ENCODE data around the gene DERA. TPM values are rescaled to one million over a fixed set of nuclear protein-coding genes. Genes with fewer than 3 reads are reported as not detected.

Gene DERA
- total RNA-seq, 1 donor from 2014 or later: 91.2 TPM

DNA sequence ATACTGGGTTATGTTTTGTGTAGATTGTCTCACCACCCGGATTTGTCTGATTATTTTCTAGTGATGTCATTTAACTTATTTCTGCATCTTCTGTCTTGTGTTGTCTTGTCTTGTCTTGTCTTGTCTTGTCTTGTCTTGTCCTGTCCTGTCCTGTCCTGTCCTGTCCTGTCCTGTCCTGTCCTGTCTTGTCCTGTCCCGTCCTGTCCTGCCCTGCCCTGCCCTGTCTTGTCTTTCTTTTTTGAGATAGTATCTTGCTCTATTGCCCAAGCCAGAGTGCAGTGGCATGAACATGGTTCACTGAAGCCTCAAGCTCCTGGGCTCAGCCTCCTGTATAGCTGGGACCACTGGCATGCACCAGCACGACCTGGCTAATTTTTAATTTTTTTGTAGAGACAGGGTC is 25.6 kb downstream of the DERA start:
- Histone ChIP-seq H3K27ac (no peak overlapping the region), H3K4me3 (no peak overlapping the region), H3K79me2 (ENCODE audit: low read depth) (peaks cover 47% of the 10 kb centered on the region), H3K9me3 (ENCODE audit: low read depth) (no peaks in the 10 kb centered on the region), H2AFZ (replicated peaks) (no peak overlapping the region), H3K4me1 (no peaks in the 10 kb centered on the region), H3K9ac (no peak overlapping the region), H4K20me1 (ENCODE audit: low read depth) (no peaks in the 10 kb centered on the region), H3K4me2 (no peak overlapping the region), H3F3A (ENCODE audit: low read depth) (no peaks in the 10 kb centered on the region), H3K36me3 (no peaks in the 10 kb centered on the region), H3K27me3 (no peaks in the 10 kb centered on the region)
- Mint-ChIP-seq H3K27ac (no peak overlapping the region), H3K9me3 (peaks cover 14% of the 10 kb centered on the region), H3K4me3 (no peak overlapping the region), H3K4me1 (peaks cover 1% of the 10 kb centered on the region), H3K36me3 (peaks cover 12% of the 10 kb centered on the region), H3K27me3 (ENCODE audit: insufficient read depth, low read depth) (peaks cover 2% of the 10 kb centered on the region)
- TF ChIP-seq EZH2phosphoT487 (IDR thresholded peaks at IDR 0.05) (no peak), EZH2 (IDR thresholded peaks at IDR 0.05) (no peak), CTCF (IDR thresholded peaks at IDR 0.05) (no peak)
- DNase-seq (ENCODE audit: low spot score): no peak

DNA sequence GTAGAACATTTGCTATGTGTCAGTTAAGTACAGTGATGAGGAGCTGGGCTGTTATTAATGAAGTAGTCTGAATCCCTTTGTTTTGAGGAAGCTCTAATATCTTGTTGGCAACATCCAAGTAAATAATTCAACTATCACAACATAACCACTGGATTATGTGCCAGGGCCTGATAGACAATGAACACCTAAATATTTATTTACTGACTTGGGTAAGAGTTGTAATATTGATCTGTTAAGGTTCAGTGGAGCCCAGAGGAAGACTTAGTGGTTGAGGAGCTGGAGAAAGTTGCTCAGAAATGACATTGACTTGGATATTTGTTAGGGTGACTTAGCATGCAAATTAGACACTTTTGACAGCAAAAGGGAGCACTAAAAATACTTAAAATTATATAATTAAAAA is 26.8 kb downstream of the DERA start:
- H3K4me1 ChIP-seq: no peaks in the 10 kb centered on the region
- no peak overlapping the region for H3K9ac ChIP-seq
- Mint-ChIP-seq H3K9me3 (peaks cover 25% of the 10 kb centered on the region), H3K36me3 (peaks cover 18% of the 10 kb centered on the region), H3K4me1 (no peaks in the 10 kb centered on the region), H3K27ac (no peak overlapping the region), H3K27me3 (ENCODE audit: insufficient read depth, low read depth) (no peaks in the 10 kb centered on the region), H3K4me3 (no peak overlapping the region)
- H3K9me3 ChIP-seq (ENCODE audit: low read depth): no peaks in the 10 kb centered on the region
- no peak overlapping the region for H3K27ac ChIP-seq
- H2AFZ ChIP-seq (replicated peaks): no peak overlapping the region
- peaks cover 45% of the 10 kb centered on the region for H3K79me2 ChIP-seq (ENCODE audit: low read depth)
- no peak for TF ChIP-seq EZH2 (IDR thresholded peaks at IDR 0.05)
- no peak for TF ChIP-seq EZH2phosphoT487 (IDR thresholded peaks at IDR 0.05)
- no peak for TF ChIP-seq CTCF (IDR thresholded peaks at IDR 0.05)
- H3K36me3 ChIP-seq: no peaks in the 10 kb centered on the region
- no peak overlapping the region for H3K4me2 ChIP-seq
- H3K4me3 ChIP-seq: no peak overlapping the region
- H4K20me1 ChIP-seq (ENCODE audit: low read depth): no peaks in the 10 kb centered on the region
- H3K27me3 ChIP-seq: no peaks in the 10 kb centered on the region
- no peak for DNase-seq (ENCODE audit: low spot score)
- no peaks in the 10 kb centered on the region for H3F3A ChIP-seq (ENCODE audit: low read depth)

- Histone ChIP-seq H3F3A (ENCODE audit: low read depth) (no peaks in the 10 kb centered on the region), H3K4me1 (no peaks in the 10 kb centered on the region), H4K20me1 (ENCODE audit: low read depth) (no peaks in the 10 kb centered on the region), H2AFZ (replicated peaks) (no peak overlapping the region), H3K27me3 (no peaks in the 10 kb centered on the region), H3K9me3 (ENCODE audit: low read depth) (no peaks in the 10 kb centered on the region), H3K4me2 (no peak overlapping the region), H3K79me2 (ENCODE audit: low read depth) (peaks cover 55% of the 10 kb centered on the region), H3K9ac (no peak overlapping the region), H3K36me3 (no peaks in the 10 kb centered on the region), H3K27ac (no peak overlapping the region), H3K4me3 (no peak overlapping the region)
- TF ChIP-seq EZH2 (IDR thresholded peaks at IDR 0.05) (no peak), EZH2phosphoT487 (IDR thresholded peaks at IDR 0.05) (no peak), CTCF (IDR thresholded peaks at IDR 0.05) (no peak)
- DNase-seq (ENCODE audit: low spot score): no peak
- H3K27me3 Mint-ChIP-seq (ENCODE audit: insufficient read depth, low read depth): no peaks in the 10 kb centered on the region
- H3K4me3 Mint-ChIP-seq: no peak overlapping the region
- peaks cover 18% of the 10 kb centered on the region for H3K36me3 Mint-ChIP-seq
- peaks cover 32% of the 10 kb centered on the region for H3K9me3 Mint-ChIP-seq
- no peaks in the 10 kb centered on the region for H3K4me1 Mint-ChIP-seq
- no peak overlapping the region for H3K27ac Mint-ChIP-seq
These were observed 28.0 kb downstream of the DERA start for GRCh38 chr12:15939111-15939510.
